Activated CD8-positive, alpha-beta memory T cell treated with anti-CD3 and anti-CD28 coated beads for 48 hours (primary cell): Measurements from ENCODE around the gene RPL14.
"Not testable (repeated sequence)": the region's sequence is repeated elsewhere in the genome, so short reads cannot be mapped to it uniquely, and the experiment has no call there.

Experiments
- DNase-seq, 3 experiments: peaks; one replicate each; pipeline ENCODE4 v3.0.0-alpha.2; 2020; ENCODE audit warnings: low read depth in 2 of 3, low spot score in 2 of 3

The RPL14 gene

GRCh38 chr3:40456940-40457823 lies at the start of gene RPL14:
RPL14 (plus strand) TSS chr3:40457339; CDS start chr3:40457472, 133 bp downstream.
- peak; percentile 62 to 84 (median 82) for DNase-seq

GRCh38 chr3:40407611-40408010 lies 49.5 kb upstream of the RPL14 start:
- DNase-seq: no peak

- DNase-seq: no peak
Measured at GRCh38 chr3:40414270-40414669, 42.9 kb upstream of the RPL14 start.

GRCh38 chr3:40417845-40418543 lies 39.1 kb upstream of the RPL14 start:
- no peak for DNase-seq

- DNase-seq: no peak
Measured at GRCh38 chr3:40422861-40423260, 34.3 kb upstream of the RPL14 start.

- no peak for DNase-seq
Measured at GRCh38 chr3:40427045-40427669, 30.0 kb upstream of the RPL14 start.

- no peak for DNase-seq
Measured at GRCh38 chr3:40432793-40433192, 24.3 kb upstream of the RPL14 start.

GRCh38 chr3:40437889-40438288 lies 19.2 kb upstream of the RPL14 start:
- no peak for DNase-seq

- no peak for DNase-seq
Measured at GRCh38 chr3:40445062-40445461, 12.1 kb upstream of the RPL14 start.

- no peak for DNase-seq
Measured at GRCh38 chr3:40445880-40446279, 11.3 kb upstream of the RPL14 start.

GRCh38 chr3:40450438-40450837 lies 6.7 kb upstream of the RPL14 start:
- no peak for DNase-seq

GRCh38 chr3:40451551-40451950 lies 5.6 kb upstream of the RPL14 start:
- no peak for DNase-seq

GRCh38 chr3:40452057-40452456 lies 5.1 kb upstream of the RPL14 start:
- no peak for DNase-seq

GRCh38 chr3:40452562-40452875 lies 4.6 kb upstream of the RPL14 start:
- DNase-seq: no peak

GRCh38 chr3:40452876-40453730 lies 4.0 kb upstream of the RPL14 start:
- peak; percentile 71 to 87 (median 83) for DNase-seq

- no peak for DNase-seq
Measured at GRCh38 chr3:40453933-40454332, 3.2 kb upstream of the RPL14 start.

GRCh38 chr3:40455328-40455727 lies 1.8 kb upstream of the RPL14 start:
- no peak for DNase-seq

GRCh38 chr3:40456279-40456939 lies 730 bp upstream of the RPL14 start:
- DNase-seq: no peak

- DNase-seq: no peak
Measured at GRCh38 chr3:40458473-40458872, 1.3 kb downstream of the RPL14 start.

- not testable (repeated sequence) for DNase-seq
Measured at GRCh38 chr3:40460481-40460880, 3.3 kb downstream of the RPL14 start.

GRCh38 chr3:40461161-40461560 lies 4.0 kb downstream of the RPL14 start:
- DNase-seq: no peak
